ENCODE results near the gene RAD54L2.
"Not testable (repeated sequence)": the region's sequence is repeated elsewhere in the genome, so short reads cannot be mapped to it uniquely, and the experiment has no call there.

The RAD54L2 gene

DNA sequence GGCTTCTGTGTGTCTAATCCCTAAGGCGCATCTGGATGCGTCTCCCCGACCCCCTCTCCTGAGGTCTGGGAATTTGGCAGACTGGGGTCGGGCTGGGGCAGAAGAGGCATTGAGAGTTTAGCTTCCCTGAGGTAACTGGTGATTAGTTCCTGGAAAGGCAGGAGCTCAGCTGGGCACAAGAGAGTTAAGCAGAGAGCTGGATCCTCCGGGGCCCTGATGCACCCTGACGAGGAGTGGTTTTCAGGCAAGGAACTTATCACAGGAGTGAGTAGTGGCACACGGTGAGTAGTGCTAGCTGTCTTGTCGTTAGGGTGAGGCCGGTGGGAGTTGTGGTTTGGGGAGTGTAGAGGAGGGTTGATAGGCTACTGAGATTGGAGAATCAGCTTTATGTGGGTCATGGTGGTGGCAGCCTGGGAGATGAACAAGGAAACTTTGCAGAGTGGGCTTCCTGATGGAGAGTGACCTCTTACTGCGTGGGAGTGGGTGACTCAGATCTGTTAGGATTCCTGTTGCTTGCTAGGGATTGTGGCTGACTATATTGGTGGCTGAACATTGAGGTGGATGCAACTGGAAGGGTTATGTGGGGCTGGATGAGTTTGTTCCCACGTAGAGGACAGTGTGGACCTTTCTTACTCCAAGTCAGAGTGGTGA, 897 bp downstream of the RAD54L2 start:
- DNase-seq: no peak

DNA sequence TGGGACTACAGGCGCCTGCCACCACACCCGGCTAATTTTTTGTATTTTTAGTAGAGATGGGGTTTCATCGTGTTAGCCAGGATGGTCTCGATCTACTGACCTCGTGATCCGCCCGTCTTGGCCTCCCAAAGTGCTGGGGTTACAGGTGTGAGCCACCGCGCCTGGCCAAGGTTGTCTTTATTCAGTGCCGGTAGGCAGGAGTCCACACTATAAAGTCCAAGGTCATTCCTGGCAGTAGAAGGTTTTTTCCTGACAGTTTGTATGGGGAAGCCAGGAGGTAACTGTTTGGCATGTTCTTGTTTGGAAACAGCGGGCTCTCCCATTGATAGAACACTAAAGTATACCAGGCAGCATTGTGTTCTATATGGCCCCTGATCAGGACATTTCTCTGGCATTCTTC, 4.1 kb downstream of the RAD54L2 start:
- DNase-seq: not testable (repeated sequence)

GRCh38 chr3:51544011-51544775, 5.7 kb downstream of the RAD54L2 start:
- no peak for DNase-seq

GRCh38 chr3:51547274-51547673, 8.8 kb downstream of the RAD54L2 start:
- no peak for DNase-seq

- no peak for DNase-seq
Observed at GRCh38 chr3:51549311-51549710, 10.8 kb downstream of the RAD54L2 start.

GRCh38 chr3:51550080-51550819, 11.7 kb downstream of the RAD54L2 start:
- no peak for DNase-seq

- DNase-seq: no peak
Observed at GRCh38 chr3:51557993-51558392, 19.5 kb downstream of the RAD54L2 start.

GRCh38 chr3:51559411-51559888, 20.9 kb downstream of the RAD54L2 start:
- DNase-seq: peak; percentile 65

GRCh38 chr3:51559961-51560360, 21.4 kb downstream of the RAD54L2 start:
- DNase-seq: no peak

DNA sequence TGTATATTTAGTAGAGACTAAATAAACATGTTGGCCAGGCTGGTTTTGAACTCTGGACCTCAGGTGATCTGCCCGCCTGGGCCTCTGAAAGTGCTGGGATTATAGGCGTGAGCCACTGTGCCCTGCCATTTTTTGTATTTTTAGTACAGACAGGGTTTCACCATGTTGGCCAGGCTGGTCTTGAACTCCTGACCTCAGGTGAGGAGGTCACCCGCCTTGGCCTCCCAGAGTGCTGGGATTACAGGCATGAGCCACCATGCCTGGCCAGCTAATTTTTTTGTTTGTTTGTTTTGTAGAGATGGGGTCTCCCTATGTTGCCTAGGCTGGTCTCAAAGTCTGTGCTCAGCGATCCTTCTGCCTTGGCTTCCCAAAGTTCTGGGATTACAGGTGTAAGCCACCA, 23.9 kb downstream of the RAD54L2 start:
- DNase-seq: not testable (repeated sequence)

DNA sequence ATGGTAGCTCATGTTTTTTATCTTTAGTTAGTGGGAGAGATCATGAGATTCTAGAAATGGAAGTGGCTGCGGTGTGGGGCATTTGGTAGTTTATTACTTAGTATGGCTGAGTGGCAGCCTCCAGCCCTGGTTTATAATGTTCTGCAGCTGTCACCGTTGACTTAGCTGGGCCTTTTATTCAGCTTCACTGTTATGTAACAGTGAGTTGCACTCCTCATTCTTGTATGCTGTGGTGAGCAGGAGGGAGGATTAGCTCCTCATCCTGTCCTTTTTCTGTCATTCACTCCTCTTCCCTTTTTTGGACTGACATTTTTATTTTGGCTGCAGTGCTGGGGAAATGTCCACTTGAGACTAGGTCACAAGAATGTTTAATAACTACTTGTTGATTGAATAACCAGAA, 29.5 kb downstream of the RAD54L2 start:
- DNase-seq: peak; percentile 12

GRCh38 chr3:51568996-51569395, 30.5 kb downstream of the RAD54L2 start:
- no peak for DNase-seq

GRCh38 chr3:51578238-51578637, 39.7 kb downstream of the RAD54L2 start:
- DNase-seq: no peak

DNA sequence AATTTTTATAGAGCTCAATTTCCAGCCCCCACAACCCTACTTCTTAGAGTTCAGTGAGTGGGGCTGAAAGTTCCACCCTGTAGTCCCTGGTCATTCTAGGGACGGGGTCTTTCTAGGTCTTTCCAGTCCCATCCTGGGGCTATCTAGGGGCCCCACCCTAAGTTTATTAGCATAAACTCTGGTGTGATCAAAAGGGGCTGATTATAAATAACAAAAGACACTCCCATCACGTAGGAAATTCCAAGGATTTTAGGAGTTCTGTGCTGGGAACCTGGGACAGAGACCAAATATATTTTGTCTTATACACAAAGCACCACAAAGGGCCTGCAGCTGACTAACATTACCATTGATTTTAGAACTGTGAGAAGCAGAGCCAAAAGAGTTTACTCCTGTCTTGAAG, 41.9 kb downstream of the RAD54L2 start:
- DNase-seq: no peak

DNA sequence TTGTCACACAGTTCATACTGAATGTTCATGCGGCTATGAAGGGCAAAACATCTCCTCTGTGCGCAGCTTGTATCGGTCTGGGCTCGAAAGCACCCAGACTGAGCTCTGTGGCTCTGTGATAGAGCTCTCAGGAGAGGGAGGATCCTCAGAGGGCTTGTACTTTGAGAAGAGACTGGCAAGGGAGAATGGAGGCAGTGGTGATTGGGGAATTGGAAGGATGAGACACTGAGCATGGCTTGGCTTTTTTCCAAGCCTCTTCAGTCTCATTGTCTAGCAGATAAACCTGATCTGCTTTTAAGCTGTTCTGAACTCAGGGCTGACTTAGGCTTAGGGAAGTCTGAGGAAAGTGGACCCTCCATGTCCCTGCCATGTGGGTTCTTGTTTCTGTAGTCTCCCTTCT, 43.0 kb downstream of the RAD54L2 start:
- peak; percentile 81 for DNase-seq

DNA sequence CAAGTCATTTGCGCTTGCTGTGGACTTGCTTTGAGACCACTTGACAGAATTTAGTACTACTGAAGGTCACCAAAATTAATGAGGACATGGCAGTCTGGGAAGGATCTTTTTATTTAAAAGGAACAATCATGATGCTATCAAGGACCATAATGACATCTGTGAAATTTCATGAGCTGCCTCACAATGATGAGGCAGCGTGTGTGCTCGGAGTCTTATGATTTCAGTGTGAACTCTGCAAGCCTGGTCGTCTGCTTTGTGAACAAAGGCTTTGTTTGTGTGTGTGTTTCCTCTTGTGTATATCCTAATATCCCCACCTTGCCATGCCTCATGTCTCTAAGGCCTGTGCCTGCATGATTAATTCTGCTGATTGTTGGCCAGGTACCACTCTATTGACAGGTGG, 46.7 kb downstream of the RAD54L2 start:
- DNase-seq: no peak

GRCh38 chr3:51585871-51586270, 47.4 kb downstream of the RAD54L2 start:
- DNase-seq: no peak
